Astrocyte of the cerebellum (primary cell): ENCODE results near the gene TEX261.

Experiments used
- DNase-seq: peaks from one replicate; pipeline ENCODE4 v3.0.0-alpha.2; 2011; ENCODE audit warnings: low read depth
- H3K4me3 ChIP-seq: 2 replicates; pipeline ENCODE4 v1.5.1; 2011; ENCODE audit warnings: mild to moderate bottlenecking, low read depth, low read length, moderate library complexity
- CTCF ChIP-seq: IDR thresholded peaks from 2 replicates; pipeline ENCODE4 v1.5.1; 2012; ENCODE audit warnings: low read length, low read depth, moderate library complexity, mild to moderate bottlenecking; ENCODE audit errors: missing control alignments
- in situ Hi-C: cut with HindIII; loops from 2 replicates; pipeline ENCODE4 v1.10.0; 2017; ENCODE audit warnings: low sequenced_read_pairs

Gene TEX261

GRCh38 chr2:70967189-70967588, 27.5 kb downstream of the TEX261 start:
- DNase-seq, result no peak
- in situ Hi-C loops, result no loop called here

GRCh38 chr2:70966681-70967080, 28.0 kb downstream of the TEX261 start:
- no peak overlapping the region for H3K4me3 ChIP-seq
- in situ Hi-C loops, result no loop called here
- DNase-seq, result no peak
- no peak for TF ChIP-seq CTCF

More at GRCh38 chr2:70967189-70967588, 27.5 kb downstream of the TEX261 start:
- no peak overlapping the region for H3K4me3 ChIP-seq
- no peak for TF ChIP-seq CTCF

- peak overlapping the region; percentile 39 for H3K4me3 ChIP-seq
- DNase-seq, result no peak
- in situ Hi-C loops, result no loop called here
- TF ChIP-seq CTCF, result no peak
Observed at GRCh38 chr2:70965506-70965905, 29.2 kb downstream of the TEX261 start.

- no peak for DNase-seq
- H3K4me3 ChIP-seq, result peak overlapping the region; percentile 39
- TF ChIP-seq CTCF, result peak; percentile 72
- in situ Hi-C loops, result no loop called here
Observed at GRCh38 chr2:70964596-70965386, 29.9 kb downstream of the TEX261 start.

- DNase-seq, result no peak
- no peak overlapping the region for H3K4me3 ChIP-seq
- in situ Hi-C loops, result no loop called here
- TF ChIP-seq CTCF, result no peak
Observed at GRCh38 chr2:70964133-70964532, 30.5 kb downstream of the TEX261 start.

GRCh38 chr2:70962885-70963878, 31.5 kb downstream of the TEX261 start:
- no peak for DNase-seq
- H3K4me3 ChIP-seq, result no peak overlapping the region
- in situ Hi-C loops, result no loop called here
- no peak for TF ChIP-seq CTCF
